ENCODE results near the gene NIPA2. TPM values are rescaled to one million over a fixed set of nuclear protein-coding genes. Genes with fewer than 3 reads are reported as not detected.

NIPA2 gene
- total RNA-seq, 1 experiment from 2014 or later, result 113 TPM

GRCh38 chr15:22831473-22831872 lies 7.0 kb upstream of the NIPA2 start:
- DNase-seq (ENCODE audit: extremely low read depth, low read depth), result no peak

GRCh38 chr15:22839046-22839695 lies 705 bp downstream of the NIPA2 start:
- no peak for DNase-seq (ENCODE audit: extremely low read depth, low read depth)

- no peak for DNase-seq (ENCODE audit: extremely low read depth, low read depth)
These were observed 6.2 kb downstream of the NIPA2 start for GRCh38 chr15:22844421-22845288.

GRCh38 chr15:22845289-22845900 lies 6.9 kb downstream of the NIPA2 start:
- no peak for DNase-seq (ENCODE audit: extremely low read depth, low read depth)

- no peak for DNase-seq (ENCODE audit: extremely low read depth, low read depth)
These were observed 7.6 kb downstream of the NIPA2 start for GRCh38 chr15:22846073-22846472.

GRCh38 chr15:22850055-22850454 lies 11.6 kb downstream of the NIPA2 start:
- DNase-seq (ENCODE audit: extremely low read depth, low read depth), result no peak

DNA sequence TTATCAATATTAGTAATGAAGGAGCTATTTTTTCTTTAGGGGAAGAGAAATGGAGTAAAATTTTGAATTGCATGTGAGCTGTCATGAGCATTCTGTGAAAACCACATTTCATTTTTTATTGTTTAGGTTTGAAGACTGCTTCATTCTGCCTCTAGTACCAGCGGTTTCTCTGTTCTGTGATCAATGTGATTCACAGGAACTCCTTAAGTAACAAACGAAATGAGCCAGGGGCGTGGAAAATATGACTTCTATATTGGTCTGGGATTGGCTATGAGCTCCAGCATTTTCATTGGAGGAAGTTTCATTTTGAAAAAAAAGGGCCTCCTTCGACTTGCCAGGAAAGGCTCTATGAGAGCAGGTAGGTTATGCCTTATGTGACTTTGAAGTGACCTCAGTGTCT lies 13.0 kb downstream of the NIPA2 start:
- no peak for DNase-seq (ENCODE audit: extremely low read depth, low read depth)

DNA sequence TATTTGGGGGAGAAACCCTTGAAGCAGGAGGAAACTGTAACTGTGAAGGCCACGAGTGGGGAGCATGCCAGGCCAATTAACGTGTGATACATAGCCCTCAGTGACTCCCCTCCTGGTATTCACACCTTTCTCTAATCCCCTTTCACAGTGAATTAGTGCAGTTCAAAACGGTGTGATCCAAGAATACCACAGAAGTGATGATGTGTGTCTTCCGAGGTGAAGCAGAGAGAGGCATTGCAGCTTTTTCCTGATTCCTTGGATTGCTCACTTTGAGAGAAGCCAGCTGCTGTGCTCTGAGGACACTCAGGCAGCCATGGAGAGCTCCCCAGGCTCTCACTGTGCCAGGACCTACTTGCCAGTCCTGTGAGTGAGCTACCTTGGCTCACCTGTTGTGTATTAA lies 17.3 kb downstream of the NIPA2 start:
- DNase-seq (ENCODE audit: extremely low read depth, low read depth), result no peak

GRCh38 chr15:22856659-22857058 lies 18.2 kb downstream of the NIPA2 start:
- no peak for DNase-seq (ENCODE audit: extremely low read depth, low read depth)

DNA sequence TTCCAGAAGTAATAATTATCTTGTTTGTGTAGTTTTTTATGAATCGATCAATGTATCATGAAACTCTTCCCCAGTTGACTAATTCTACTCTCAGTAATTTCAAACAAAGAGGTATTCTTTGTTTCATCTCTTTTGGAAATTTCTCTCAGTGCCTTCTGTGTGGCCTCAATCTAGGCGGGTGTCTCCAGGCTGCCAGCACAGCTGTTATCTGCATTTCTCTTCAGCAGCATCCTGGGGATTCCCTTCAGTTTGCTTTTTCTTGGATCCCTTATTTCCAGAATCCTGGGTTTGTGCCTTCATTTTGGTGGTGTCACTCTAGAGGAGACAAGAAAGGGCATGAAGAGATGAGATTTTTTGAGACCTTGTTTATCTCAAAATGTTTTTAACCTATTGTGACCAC lies 22.7 kb downstream of the NIPA2 start:
- no peak for DNase-seq (ENCODE audit: extremely low read depth, low read depth)

- no peak for DNase-seq (ENCODE audit: extremely low read depth, low read depth)
These were observed 24.9 kb downstream of the NIPA2 start for GRCh38 chr15:22863356-22863755.

- no peak for DNase-seq (ENCODE audit: extremely low read depth, low read depth)
These were observed 27.6 kb downstream of the NIPA2 start for GRCh38 chr15:22866079-22866478.

- DNase-seq (ENCODE audit: extremely low read depth, low read depth), result no peak
These were observed 29.4 kb downstream of the NIPA2 start for GRCh38 chr15:22867886-22868285.

DNA sequence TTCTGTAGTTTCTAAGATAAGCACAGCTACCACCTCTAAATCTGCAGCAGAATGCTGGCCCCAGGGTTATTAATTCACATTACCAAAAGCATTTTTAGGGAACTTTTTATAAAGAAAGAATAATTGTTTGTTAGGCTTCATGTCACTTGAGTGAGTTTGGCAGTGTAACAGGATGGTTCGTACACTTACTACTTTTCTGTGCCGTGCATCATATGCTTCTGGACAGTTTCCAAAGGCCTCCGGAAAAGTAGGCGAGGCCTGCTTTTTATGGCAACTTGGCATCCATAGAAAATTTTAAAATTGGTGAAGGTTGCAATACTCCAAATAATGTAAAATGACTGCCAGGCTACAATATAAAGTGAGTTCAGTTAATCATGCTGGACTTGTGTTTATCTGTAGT lies 30.0 kb downstream of the NIPA2 start:
- DNase-seq (ENCODE audit: extremely low read depth, low read depth), result no peak

DNA sequence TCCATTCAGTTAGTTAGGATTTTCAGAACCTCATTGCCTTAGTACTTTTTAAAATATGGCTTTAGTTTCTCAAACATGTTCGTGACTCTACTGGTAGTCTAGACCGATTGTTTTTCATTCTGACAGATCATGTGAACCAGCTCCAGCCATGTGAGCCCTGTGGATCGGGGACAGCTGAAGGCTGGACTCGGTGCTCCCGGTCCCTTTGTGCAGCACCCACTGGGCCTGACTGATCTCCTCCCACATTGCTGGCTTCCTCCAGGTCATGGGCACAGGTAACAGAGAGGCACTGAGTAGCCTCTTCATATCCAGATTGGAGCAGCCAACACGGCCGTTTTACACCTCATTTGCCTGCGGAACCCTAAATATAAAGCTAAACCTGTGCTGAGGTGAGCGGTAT lies 30.5 kb downstream of the NIPA2 start:
- no peak for DNase-seq (ENCODE audit: extremely low read depth, low read depth)

DNA sequence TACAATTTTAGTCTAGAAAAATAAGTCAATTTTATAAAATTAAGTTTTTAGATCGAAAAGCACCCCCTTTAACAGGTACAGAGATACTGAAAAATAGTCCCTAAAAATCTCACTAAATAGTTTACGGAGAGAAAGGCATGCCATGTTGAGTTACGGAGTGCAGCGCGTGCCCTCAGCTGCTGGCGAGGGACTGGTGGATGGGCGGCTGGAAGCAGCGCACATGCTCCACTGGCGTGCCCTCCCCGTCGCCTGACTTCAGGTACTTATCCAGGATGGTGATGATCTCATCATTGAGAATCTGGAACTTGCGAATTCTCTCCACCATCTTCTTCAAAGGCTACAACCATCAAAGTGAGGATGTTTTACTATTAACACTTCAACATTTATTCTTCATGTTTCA lies 31.4 kb downstream of the NIPA2 start:
- no peak for DNase-seq (ENCODE audit: extremely low read depth, low read depth)

- no peak for DNase-seq (ENCODE audit: extremely low read depth, low read depth)
These were observed 32.4 kb downstream of the NIPA2 start for GRCh38 chr15:22870865-22871264.

GRCh38 chr15:22871481-22872086 lies 33.1 kb downstream of the NIPA2 start:
- no peak for DNase-seq (ENCODE audit: extremely low read depth, low read depth)

DNA sequence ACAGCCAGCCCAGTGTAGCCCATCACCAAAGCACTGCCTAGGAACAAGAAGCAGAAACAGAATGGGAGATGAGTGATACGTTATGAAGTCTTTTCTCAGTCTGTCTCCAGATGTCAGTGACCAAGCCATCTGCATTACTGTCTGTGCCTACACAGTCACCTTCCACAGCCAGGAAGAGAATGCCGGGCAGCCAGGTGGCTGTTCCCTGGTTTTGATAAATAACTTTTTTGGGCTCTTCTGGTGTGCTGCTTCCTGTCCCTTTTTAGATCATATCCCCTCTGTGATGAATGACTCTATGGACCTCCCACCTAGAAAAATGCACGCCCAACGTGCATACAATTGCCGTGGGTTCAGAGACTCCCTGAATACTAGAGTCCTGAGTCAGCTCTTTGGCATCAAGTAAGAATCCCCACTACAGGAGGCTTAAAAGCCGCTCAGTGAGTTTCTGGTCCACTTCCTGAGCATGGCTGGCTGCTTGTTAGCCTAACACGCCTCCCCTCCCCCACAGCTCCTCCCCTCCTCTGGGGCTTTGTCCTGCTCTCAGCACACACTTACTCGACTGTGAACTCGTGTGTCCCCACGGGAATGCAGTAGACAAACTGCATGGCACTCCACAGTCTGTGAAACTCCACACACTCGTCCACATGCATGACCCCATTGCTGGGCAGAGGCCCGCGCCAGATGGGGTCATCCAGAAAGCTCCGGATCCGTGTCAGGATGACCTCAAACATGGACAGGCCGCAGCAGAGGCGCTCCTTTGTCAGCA lies 34.7 kb downstream of the NIPA2 start:
- DNase-seq (ENCODE audit: extremely low read depth, low read depth), result no peak

- DNase-seq (ENCODE audit: extremely low read depth, low read depth), result no peak
These were observed 35.4 kb downstream of the NIPA2 start for GRCh38 chr15:22873841-22874240.

DNA sequence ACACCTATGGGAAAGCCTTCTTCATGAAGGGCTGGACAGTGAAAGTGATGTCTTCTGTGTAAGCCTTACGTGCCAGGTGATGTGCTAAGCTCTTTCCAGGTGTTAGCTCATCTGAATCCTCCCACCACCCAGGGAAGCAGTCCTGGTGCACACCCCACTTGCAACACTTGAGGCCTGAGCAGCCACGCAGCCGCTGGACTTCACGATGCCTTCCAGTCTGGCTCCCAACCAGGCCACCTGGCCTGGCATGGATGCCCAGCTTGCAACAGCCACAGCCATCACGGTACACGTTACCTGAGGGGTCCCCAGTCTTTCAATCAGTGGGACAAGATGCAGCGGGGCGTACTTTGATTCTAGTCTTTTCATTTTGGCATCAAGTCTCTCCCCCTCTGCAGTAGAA lies 35.8 kb downstream of the NIPA2 start:
- no peak for DNase-seq (ENCODE audit: extremely low read depth, low read depth)

Data from NCI-H460 (cell line).